HG03342 (cell line): ENCODE results near the gene ATE1.

ENCODE experiments used
- ATAC-seq: cut with Tn5 transposase; IDR thresholded peaks from one replicate; pipeline ENCODE4 v1.9.1; 2021; ENCODE audit warnings: mild to moderate bottlenecking, moderate library complexity; ENCODE audit not compliant: unreplicated experiment

Gene ATE1

DNA sequence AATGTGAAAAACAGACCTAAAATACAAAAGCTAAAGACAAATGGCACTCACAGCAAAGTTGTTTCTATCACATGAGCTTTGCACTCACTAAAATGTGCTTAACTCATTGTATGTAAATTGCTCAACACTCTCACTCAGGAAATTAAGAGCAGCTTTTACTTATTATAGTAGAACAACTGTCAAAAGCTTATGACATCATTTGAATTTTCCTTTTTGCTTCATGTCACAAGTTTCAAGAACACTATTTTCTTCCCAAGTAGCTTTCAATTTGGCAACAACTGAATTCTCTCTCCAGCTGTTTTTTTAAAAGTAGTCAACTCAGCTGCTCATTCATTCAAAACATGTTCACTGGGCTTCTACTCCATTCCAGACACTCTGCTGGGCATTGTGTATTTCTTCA lies 46.9 kb downstream of the ATE1 start:
- no peak for ATAC-seq

DNA sequence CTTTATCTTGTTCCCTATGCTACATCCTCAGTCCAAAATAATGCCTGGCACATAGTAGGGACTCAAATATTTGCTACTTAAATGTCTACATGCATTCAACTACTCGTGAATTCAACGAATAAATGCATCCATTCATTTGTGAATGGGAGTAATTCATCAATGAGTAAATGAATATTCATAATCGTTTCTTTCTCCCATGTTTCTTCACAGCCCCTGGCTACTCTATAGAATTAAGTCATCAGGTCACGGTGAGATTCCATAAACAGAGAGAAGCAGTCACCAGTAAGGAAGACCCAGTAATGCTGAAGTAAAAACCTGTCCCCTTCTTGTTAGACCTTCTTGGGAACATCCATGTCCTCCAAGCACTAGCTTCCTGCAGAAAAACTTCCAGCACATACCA lies 48.4 kb downstream of the ATE1 start:
- no peak for ATAC-seq

DNA sequence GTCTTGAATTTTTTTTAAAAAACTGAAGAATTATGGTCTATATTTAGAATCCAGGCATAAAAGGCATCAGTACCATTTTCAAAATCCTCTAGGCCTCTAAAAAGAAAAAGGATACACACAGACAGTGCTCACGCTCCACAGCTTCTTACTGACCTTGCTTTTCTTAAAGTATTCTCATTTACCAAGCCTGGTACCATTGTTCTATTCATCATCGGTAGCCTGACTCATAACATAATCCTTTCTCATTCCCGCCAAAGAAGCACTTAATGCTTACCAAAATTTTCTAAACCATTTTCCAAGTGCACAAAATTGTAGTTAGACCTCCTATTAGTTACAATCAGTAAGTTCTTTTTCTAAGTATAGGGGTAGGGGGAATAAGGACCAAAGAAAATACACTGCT lies 54.6 kb downstream of the ATE1 start:
- no peak for ATAC-seq

DNA sequence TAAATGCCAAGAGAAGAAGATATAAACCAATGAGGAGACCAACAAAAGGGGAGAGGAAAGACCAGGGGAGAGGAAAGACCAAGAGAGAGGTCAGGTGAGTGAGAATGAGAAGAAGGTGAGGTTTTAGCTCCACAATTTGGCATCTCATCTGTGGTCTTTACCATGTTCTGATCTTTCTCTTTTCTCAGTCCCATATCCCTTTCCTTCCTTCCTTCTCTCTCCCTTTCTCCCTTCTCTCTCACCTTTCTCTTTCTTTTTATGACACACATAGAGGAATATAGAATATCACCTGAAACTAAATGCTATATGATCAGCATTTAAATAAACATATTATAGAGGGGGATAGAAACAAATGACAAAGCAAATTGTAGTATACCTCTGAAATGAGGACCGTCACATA lies 57.4 kb downstream of the ATE1 start:
- ATAC-seq: no peak

DNA sequence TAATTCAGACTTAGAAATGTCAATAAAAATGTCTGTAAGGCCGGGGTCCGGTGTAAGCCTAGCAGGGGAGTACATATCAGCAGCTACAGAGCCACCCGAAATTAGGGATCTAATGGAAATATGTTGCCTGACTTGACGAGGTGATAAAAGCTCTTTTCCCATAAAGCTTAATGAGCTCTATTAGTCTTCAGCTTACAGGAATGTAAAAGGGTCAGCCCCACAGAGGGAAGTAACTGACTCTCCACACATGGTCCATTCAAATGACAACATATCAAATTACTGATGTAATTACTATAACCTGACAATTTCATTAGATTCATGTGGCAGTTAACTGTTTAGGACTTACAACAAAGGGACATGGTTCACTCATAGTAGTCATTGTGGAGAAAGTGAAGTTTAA lies 62.3 kb downstream of the ATE1 start:
- no peak for ATAC-seq

DNA sequence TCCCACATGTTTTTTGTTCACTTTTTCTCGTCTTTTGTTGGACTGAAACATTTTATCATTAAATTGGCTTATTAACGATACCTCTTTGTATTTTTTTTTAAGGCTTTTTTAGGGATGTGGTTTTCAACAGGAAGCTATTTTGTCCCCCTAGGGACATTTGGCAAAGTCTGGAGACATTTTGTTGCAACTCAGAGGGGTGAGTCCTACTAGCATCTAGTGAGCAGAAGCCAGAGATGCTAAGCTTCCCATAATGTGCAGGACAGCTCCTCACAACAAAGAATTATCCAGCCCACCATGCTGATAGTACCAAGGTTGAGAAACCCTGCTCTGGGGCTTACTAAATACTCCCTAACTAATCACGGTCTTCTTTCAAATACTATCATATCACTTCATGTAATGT lies 63.2 kb downstream of the ATE1 start:
- ATAC-seq: no peak

DNA sequence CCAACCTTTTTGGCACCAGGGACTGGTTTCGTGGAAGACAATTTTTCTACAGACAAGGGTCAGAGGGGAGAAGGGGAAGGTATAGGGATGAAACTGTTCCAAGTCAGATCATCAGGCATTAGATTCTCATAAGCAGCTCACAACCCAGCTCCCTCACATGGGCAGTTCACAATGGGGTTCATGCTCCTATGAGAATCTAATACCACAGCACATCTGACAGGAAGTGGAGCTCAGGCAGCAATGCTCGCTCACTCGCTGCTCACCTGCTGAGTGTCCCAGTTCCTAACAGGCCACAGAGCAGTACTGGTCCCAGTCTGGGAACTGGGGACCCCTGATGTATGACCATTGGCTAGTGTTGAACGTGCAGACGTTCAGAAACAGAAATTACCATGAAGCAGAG lies 63.7 kb downstream of the ATE1 start:
- no peak for ATAC-seq

DNA sequence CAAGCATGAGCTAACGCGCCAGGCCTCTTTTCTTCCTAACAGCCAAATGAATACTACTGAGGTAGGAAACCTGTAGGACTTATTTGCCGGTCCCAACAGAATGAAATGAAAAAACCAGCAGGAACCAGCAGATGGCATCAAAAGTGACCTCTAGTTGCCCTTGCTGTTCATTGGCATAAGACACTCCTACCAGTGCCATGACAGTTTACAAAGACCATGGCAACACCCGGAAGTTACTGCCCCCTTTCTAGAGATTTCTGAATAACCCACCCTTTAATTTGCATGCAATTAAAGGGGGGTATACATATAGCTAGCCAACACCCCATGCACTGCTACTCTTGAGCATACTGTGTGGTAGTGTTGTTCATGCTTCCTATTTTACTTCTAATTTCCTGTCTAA lies 65.2 kb downstream of the ATE1 start:
- ATAC-seq: no peak

DNA sequence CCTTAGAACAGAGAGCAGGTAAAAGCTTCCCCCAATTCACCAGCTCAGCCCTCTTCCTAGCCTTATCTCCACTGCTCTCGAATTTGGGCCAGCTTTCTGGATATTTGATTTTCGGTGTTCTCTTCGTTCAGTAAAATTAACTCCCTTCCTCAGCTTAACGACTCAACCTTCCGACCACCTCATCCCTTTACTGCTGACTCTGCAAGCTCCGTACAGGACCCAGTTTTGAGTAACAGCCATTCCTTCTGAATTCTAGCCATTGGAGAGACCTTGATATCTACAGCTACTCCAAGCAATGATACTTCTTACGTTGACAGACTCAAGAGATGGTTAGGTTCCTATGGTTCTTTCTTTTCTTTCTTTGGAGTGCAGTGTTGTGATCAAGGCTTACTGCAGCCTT lies 65.8 kb downstream of the ATE1 start:
- no peak for ATAC-seq

DNA sequence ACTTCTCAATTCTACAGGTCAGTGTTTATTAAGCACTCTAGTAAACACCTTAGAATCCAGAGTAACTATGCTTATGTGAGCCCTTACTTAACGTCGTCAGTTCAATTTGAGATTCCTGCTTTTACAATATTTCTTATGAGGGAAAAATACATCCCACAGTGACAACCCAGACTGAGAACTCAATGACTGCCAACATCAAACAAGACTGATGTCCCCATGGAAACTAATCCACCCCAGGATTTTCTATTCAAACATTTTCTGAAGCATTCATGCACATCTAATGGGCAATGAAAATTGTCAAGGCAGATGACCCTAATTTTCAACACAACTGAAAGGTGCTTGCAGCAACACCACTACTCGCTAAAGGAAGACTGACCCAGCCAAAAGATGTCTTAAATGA lies 67.0 kb downstream of the ATE1 start:
- ATAC-seq: no peak

DNA sequence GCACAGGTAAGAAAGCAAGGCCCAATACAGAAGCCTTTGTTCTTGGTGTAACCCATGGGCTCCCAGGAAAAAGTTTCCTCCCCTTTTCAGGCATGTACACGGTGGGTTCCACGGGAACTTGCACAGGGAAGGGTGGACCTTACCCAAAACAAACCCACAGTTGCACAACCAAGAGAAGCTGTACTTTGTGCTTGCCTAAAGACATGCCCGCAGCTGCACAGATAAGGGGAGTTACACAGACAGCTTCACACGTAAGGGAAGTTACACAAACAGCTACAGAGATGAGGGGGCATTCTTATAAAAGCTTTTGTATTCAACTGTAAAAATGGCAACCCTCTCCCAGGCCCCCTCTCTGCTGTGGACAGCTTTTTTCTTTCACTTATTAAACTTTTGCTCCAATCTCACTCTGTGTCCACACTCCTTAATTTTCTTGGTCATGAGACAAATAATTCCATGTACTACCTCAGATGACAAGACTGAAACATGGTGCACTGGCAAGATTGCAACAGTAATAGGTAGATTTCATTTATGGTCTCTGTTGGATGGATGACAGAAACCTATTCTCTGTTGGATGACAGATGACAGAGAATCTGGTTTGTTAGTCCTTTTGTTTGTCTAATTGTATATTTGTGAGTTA lies 72.9 kb downstream of the ATE1 start:
- ATAC-seq: no peak

DNA sequence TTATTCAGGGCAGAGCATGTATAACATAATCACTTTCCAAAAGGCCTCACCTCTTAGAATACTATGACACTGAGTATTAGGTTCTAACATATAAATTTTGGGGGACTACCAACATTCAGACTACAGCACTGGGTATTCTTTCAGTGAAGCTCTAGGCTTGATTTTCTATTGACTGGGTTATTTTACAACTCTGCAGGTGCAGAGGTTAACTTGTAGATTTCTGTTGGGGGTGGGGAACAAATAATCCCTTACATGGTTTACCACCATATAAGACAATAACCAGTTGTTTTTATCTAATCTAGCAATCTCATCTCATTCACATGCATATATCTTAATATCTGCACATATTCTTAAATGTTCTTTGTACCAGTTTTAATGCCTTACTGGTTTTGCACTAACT lies 73.9 kb downstream of the ATE1 start:
- ATAC-seq: no peak

DNA sequence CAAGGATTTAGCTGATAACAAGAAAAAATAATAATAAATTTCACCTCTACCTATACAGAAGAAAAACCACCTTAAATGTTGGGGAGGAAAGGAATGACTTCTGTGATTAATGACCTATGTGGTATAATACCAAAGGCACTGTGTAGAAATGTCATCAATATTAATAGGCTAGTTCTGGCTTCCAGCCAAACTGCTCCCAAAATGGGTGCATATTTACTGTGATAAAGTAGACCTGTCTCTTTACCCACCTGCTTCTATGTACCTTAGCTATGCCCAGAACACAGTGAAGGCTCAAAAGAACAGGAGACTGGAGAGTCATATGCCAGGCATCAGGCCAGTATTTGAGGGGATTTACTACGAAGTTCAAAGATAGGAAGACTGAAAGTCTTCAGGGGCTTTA lies 76.0 kb downstream of the ATE1 start:
- no peak for ATAC-seq

DNA sequence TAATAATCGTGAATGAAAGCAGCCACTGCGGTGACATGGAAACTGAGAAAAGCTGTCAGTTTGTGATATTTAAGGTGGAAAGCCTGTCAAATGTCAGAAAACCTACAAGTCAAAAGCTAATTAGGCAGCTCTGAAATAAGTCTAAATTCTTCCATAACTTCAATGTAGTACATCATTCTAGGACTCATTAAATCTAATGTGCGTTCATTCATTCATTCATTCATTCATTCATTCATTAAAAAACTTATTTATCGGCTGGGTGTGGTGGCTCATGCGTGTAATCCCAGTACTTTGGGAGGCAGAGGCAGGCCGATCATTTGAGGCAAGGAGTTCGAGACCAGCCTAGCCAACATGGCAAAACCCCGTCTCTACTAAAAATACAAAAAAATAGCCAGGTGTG lies 79.7 kb downstream of the ATE1 start:
- no peak for ATAC-seq

DNA sequence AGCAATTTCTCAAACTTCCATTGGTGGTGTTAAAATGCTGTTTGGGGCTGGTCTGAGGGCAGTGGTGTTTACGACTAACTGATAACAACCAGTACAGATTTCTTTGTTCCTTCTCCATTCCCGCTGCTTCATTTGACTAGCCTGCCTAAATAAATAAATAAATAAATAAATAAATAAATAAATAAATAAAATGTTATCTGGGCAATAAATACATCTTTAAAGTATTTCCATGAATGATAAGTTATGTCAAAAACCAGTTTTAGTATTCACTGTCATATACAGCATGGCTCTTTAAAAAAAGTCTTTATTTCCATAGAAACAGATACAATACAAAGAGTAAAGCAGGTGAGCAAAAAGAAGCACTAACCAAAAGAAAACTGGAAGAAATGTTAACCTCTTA lies 81.3 kb downstream of the ATE1 start:
- no peak for ATAC-seq

DNA sequence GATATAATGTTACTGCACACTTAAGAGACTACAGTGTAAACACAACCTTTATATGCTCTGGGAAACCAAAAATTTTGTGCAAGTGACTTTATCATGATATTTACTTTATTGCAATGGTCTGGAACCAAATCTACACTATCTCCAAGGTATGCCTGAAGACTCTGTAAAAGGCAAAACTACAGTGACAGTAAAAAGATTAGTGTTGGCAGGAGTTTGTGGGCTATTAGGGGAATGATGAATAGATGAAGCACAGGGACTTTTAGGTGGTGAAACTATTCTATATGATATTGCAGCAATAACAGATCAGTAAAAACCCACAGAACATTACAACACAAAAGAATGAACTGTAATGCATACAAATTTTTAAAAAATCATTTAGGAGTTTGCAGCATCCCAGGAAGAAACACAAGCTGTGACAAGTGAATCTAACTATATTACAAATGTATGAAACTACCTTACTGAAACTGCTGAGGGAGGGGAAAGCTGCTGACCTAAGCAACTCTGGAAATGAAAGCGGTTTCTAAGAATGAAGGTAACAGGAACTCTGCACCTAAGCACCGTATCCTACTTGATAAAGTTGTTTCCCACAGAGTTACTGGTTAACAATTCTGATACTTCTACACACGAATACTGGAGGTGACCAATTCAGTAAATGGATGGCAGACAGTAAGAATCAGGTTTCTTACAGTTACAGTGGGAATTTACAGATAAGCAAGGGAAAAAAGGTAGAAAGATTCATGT lies 82.6 kb downstream of the ATE1 start:
- peak; percentile 88 for ATAC-seq

DNA sequence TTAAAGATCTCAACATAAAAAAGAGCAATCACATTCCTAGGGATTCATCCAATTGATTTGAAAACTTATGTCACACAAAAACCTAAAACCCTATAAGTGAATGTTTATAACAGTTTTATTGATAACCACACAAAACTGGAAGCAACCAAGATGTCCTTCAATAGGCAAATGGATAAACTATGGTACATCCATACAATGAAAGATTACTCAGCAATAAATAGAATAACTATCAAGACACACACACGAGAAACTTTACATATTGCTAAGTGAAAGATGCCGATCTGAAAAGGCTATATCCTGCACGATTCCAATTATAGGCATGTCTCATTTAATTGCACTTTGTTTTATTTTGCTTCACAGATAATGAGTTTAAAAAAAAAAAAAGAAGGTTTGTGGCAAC lies 83.3 kb downstream of the ATE1 start:
- no peak for ATAC-seq

DNA sequence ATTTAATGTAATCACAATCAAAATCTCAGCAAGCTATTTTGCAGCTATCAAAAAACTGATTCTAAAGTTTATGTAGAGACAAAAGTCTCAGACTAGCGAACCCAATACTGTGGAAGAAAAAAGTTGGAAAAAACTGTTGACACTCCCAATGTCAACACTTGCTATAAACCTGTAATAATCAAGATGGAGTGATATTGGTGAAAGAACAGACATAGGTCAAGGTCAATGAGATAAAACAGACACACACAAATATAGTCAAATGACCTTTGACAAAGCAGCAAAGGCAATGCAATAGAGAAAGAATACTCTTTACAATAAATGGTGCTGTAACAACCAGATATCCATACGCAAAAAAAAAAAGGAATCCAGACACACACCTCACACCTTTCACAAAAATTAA lies 84.5 kb downstream of the ATE1 start:
- ATAC-seq: no peak

DNA sequence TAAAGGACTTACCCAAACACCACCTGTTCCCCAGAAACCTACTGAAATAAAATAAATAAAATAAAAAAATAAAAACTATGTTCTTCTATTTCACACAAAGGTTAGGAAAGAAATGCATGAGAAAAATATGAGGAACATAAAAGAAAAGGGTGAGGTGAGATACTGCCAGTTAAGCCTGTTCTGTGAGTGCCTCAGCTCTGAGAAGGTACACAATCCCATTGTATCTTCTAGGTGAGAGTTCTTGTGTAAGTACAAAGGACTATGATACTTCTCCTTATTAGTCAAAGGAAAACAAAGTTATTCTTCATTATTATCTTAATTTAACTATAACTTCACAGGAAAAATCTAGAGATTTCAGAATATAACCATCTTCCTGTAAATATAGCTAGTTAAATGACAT lies 86.0 kb downstream of the ATE1 start:
- ATAC-seq: no peak

DNA sequence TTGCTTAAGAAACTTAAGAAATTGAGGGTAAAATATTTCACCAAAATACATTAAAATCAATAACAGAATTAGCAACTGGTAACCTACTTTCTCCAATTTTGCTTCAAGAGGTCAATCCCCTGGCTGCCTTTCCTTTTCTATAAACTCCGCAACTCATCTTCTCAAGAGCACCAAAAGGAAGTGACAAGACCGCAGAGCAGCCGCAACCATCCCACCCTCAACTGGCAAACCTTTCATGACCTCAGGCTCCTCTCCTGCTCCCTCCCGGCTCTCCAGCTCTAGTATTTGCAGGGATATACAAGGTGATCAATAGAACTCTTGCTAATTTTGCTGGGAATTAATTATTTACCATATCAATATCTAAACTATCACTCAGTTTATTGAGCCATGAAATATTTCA lies 88.9 kb downstream of the ATE1 start:
- no peak for ATAC-seq

DNA sequence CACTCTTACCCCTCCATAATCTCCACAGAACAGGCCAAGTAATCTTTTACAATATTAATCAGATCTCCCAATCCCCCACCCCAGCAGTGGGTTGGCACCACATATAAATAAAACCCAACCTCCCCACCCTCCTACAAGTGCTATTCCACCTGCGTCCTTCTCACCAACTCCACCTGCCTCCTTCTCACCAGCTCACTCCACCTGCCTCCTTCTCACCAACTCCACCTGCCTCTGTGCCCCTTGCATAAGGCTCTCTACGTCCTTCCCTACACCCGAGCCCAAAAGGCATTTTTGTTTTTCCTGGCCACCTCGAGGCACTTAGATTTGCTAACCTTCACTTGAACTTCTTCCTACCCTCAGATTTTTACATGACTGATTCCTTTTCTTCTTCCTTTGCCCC lies 89.7 kb downstream of the ATE1 start:
- no peak for ATAC-seq

DNA sequence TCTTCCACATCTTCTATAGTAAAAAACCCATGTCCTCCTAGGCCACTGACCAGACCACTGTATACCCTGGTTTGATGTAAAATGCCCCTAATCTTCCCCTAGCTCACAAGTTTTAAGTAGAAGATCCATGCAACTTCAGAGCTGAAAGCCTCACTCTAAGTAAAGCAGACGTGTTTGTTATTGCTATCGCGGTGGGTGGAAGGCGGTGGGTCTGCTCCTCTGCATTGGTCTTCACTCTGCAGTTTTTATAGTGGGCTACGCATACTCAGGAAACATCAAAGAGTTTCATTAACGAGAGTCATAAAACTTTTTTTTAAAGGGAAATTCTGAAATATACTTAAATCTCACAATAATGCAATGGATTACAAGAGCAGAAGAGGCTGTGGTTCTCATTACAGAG lies 91.7 kb downstream of the ATE1 start:
- no peak for ATAC-seq

DNA sequence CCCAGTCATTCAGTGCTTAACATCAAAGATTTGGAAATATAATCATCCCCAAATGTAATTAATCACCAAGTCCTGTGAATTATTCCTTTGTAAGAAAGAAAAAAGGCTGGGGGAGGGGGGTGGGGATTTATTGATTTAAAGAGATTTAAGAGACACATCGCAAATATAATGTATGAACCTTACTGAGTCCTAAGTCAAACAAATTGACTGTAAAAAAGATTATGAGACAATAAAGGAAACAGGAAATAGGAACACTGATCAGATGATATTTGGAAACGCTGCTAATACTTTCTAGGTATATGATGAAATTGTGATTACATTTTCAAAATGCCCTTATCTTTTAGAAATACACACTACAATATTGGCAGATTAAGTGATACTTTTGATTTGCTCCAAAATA lies 92.5 kb downstream of the ATE1 start:
- ATAC-seq: no peak
